Stimulated activated CD4-positive, alpha-beta T cell treated with anti-CD3 and anti-CD28 coated beads, Interleukin-4, amount 100 ng/mL, for 4 hours (primary cell): ENCODE results near the gene DUSP14.

Experiments used
- DNase-seq, 2 experiments: peaks; one replicate each; pipeline ENCODE4 v3.0.0-alpha.2; 2020

DUSP14 gene

GRCh38 chr17:37518826-37519225 is 29.1 kb downstream of the DUSP14 start:
- no peak for DNase-seq

GRCh38 chr17:37519251-37519985 is 29.7 kb downstream of the DUSP14 start:
- no peak for DNase-seq

- no peak for DNase-seq
These were observed 30.5 kb downstream of the DUSP14 start for GRCh38 chr17:37520174-37520573.

GRCh38 chr17:37521821-37522220 is 32.1 kb downstream of the DUSP14 start:
- DNase-seq = no peak

- DNase-seq = no peak
These were observed 34.1 kb downstream of the DUSP14 start for GRCh38 chr17:37523715-37524219.

- DNase-seq = no peak
These were observed 37.7 kb downstream of the DUSP14 start for GRCh38 chr17:37527249-37527851.

- DNase-seq = no peak
These were observed 40.7 kb downstream of the DUSP14 start for GRCh38 chr17:37530420-37530819.

GRCh38 chr17:37532756-37533155 is 43.1 kb downstream of the DUSP14 start:
- no peak for DNase-seq

- no peak for DNase-seq
These were observed 46.2 kb downstream of the DUSP14 start for GRCh38 chr17:37535906-37536305.

GRCh38 chr17:37538981-37539659 is 49.4 kb downstream of the DUSP14 start:
- no peak for DNase-seq

GRCh38 chr17:37541880-37542660 is 52.4 kb downstream of the DUSP14 start:
- DNase-seq = no peak

- DNase-seq = no peak
These were observed 54.0 kb downstream of the DUSP14 start for GRCh38 chr17:37543637-37544052.

- DNase-seq = no peak
These were observed 55.8 kb downstream of the DUSP14 start for GRCh38 chr17:37545486-37545885.

GRCh38 chr17:37546302-37546701 is 56.6 kb downstream of the DUSP14 start:
- DNase-seq = no peak

- DNase-seq = no peak
These were observed 58.3 kb downstream of the DUSP14 start for GRCh38 chr17:37547986-37548385.

- DNase-seq = no peak
These were observed 62.1 kb downstream of the DUSP14 start for GRCh38 chr17:37551788-37552187.

- DNase-seq = no peak
These were observed 63.8 kb downstream of the DUSP14 start for GRCh38 chr17:37553401-37553966.

GRCh38 chr17:37555386-37555785 is 65.7 kb downstream of the DUSP14 start:
- DNase-seq = no peak

- DNase-seq = no peak
These were observed 67.8 kb downstream of the DUSP14 start for GRCh38 chr17:37557482-37557881.

- DNase-seq = no peak
These were observed 68.6 kb downstream of the DUSP14 start for GRCh38 chr17:37558299-37558698.

GRCh38 chr17:37562016-37562745 is 72.5 kb downstream of the DUSP14 start:
- no peak for DNase-seq
